A673 (cell line): ENCODE results near the gene ANKRD11.

ENCODE experiments used
- CTCF ChIP-seq: fragments of 300-800, 200-600 bp; sonication (generic); conservative IDR thresholded peaks from 2 replicates; pipeline ENCODE4 v1.5.1; 2017; ENCODE audit warnings: low read depth, mild to moderate bottlenecking, antibody characterized with exemption, low read length, moderate library complexity, mixed read lengths
- EZH2 ChIP-seq: fragments of 200-600 bp; sonication (generic); IDR thresholded peaks from 2 replicates; pipeline ENCODE4 v1.6.1; 2017; ENCODE audit warnings: borderline replicate concordance, low read depth, mild to moderate bottlenecking, mixed read lengths, antibody characterized with exemption, low read length; ENCODE audit not compliant: poor library complexity, severe bottlenecking

- TF ChIP-seq CTCF: no peak
- no peak for TF ChIP-seq EZH2
Observed at GRCh38 chr16:89281829-89282228, 208.5 kb downstream of the ANKRD11 start.
